IPS DF 4.7 (cell line): ENCODE measurements around the gene RALGAPA2.
"Not testable (repeated sequence)": the region's sequence is repeated elsewhere in the genome, so short reads cannot be mapped to it uniquely, and the experiment has no call there.

Source experiments
- DNase-seq: peaks from one replicate; pipeline ENCODE4 v3.0.0-alpha.2; 2013; ENCODE audit warnings: low spot score; ENCODE audit errors: extremely low read depth

RALGAPA2 gene

DNA sequence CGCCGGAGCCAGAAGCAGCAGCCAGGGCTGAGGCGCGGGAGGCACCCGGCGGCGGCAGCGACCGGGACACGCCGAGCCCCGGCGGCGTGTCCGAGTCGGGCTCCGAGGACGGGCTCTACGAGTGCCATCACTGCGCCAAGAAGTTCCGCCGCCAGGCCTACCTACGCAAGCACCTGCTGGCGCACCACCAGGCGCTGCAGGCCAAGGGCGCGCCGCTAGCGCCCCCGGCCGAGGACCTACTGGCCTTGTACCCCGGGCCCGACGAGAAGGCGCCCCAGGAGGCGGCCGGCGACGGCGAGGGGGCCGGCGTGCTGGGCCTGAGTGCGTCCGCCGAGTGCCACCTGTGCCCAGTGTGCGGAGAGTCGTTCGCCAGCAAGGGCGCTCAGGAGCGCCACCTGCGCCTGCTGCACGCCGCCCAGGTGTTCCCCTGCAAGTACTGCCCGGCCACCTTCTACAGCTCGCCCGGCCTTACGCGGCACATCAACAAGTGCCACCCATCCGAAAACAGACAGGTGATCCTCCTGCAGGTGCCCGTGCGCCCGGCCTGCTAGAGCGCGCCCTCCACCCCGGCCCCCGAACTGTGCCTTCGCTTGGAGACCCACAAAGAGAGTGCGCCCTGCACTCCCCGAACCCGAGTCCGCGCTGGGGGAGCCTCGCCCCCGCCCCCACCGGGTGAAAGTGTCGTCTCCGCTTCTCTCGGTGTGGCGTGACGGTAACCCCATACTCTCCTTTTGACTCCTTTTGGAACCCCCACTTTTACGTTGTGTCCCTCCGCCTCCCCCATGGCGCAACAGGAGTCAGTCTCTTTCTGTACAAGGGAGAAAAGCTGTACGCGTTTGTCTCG is 343.0 kb downstream of the RALGAPA2 start:
- no peak for DNase-seq

DNA sequence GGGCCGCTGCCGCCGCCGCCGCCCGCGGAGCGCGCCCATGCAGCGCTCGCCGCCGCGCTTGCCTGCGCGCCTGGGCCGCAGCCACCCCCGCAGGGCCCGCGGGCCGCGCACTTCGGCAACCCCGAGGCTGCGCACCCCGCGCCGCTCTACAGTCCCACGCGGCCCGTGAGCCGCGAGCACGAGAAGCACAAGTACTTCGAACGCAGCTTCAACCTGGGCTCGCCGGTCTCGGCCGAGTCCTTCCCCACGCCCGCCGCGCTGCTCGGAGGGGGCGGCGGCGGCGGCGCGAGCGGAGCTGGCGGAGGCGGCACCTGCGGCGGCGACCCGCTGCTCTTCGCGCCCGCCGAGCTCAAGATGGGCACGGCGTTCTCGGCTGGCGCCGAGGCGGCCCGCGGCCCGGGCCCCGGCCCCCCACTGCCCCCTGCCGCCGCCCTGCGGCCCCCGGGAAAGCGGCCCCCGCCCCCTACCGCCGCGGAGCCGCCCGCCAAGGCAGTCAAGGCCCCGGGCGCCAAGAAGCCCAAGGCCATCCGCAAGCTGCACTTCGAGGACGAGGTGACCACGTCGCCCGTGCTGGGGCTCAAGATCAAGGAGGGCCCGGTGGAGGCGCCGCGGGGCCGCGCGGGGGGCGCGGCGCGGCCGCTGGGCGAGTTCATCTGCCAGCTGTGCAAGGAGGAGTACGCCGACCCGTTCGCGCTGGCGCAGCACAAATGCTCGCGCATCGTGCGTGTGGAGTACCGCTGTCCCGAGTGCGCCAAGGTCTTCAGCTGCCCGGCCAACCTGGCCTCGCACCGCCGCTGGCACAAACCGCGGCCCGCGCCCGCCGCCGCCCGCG is 343.8 kb downstream of the RALGAPA2 start:
- no peak for DNase-seq

- no peak for DNase-seq
Observed at GRCh38 chr20:20367575-20368417, 344.6 kb downstream of the RALGAPA2 start, which contains the start of gene INSM1. Gene INSM1 (plus strand): TSS chr20:20368104. CDS start chr20:20368268, 164 bp downstream.

- DNase-seq, result no peak
Observed at GRCh38 chr20:20366876-20367574, 345.4 kb downstream of the RALGAPA2 start.

DNA sequence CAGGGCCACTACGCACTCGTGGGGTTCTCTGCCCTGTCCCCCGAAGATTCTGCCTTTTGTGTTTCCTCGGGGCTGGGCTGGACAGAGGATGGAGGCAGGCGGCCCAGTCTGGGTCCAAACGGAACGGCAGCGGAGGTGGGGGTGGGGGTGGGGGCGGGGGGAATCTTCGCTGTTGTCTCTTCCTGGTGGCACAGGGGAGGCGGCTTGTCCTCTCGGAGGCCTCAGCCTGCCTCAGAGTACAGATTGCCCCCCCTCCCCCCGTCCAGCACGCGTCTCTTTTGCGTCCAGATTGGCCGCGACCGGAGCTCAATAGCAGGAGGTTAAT is 345.9 kb downstream of the RALGAPA2 start:
- DNase-seq, result no peak

DNA sequence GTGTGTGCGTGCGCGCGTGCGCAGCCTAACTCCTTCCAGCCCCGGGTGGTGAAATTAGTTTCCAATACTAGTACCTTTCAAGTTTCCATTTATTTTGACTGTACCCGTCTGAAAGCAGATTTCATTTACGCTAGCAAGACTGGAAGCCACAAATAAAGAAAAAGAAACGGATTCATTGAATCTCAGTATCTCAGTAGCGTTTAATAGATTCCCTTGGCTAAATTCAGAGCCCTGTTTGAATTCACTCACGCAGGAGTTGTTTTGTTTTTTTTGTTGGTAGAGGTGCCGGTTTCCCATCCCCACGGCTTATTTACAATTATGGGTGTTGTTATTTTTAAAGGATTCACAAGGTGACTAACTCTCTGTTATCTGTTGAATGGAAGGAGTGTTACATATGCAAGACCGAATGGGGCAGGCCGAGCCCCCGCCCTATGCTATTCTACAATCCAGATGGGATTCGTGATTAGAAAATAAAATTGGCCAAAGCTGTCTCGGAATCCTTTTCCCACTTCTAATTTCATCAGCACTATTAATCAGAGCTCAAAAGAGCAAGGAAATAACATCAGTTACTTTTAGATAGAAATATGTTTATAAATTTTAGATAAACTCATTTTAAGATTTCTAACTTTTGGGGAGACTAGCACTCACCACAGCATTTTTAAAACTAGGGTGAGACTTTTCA is 346.8 kb downstream of the RALGAPA2 start:
- no peak for DNase-seq

GRCh38 chr20:20364593-20365479 is 347.6 kb downstream of the RALGAPA2 start:
- no peak for DNase-seq

GRCh38 chr20:20363799-20364592 is 348.4 kb downstream of the RALGAPA2 start:
- DNase-seq, result no peak

- DNase-seq, result no peak
Observed at GRCh38 chr20:20363434-20363798, 349.0 kb downstream of the RALGAPA2 start.

DNA sequence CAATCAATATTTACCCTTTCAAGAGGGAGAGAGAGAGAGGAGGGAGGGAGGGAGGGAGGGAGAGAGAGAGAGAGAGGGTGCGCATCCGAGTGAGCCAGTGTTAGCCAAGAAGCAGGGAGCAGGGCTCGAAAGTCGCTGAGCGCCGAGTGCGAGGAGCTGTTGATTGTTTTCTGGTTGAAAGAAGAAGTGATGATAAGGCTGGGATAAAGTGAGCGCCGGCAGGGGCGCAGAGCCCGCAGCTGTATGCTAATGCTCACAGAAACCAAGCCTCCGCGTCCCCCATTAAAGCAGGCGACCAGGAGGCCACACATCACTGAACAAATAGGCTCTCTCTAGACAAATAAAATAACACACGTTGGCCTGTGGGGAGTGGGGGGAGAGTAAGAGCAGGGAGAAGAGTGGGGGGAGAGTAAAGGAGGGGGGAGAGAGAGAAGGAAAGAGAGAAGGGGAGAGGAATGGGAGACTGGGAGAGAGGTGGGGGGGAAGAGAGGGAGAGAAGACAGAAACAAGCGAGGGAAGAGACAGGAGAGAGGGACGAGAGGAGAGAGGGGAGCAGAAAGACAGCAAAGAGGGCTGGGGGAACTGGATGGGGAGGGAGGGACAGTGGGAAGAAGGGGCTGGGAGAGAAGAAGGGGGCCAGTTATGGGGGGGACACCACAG is 349.5 kb downstream of the RALGAPA2 start:
- DNase-seq, result no peak

GRCh38 chr20:20360464-20360863 is 352.0 kb downstream of the RALGAPA2 start:
- no peak for DNase-seq

GRCh38 chr20:20359628-20360027 is 352.8 kb downstream of the RALGAPA2 start:
- no peak for DNase-seq

DNA sequence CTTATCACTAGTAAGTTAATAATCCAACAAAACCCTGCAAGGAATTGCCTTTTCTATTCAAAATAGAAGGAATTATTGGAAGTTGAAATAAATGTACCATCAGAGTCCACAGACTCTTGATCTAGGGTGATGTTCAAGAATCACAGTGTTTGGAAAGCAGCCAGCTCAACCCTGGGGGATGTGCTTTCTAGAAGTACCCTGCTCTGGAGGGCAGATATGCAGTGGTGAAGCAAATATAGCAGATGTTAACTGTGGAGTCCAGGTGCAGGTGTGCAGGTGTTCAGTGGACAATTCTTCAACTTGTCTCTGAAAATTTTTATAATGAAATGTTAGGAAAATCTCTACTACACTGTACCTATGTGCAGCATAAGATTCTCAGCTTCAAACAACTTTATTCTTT is 353.6 kb downstream of the RALGAPA2 start:
- no peak for DNase-seq

DNA sequence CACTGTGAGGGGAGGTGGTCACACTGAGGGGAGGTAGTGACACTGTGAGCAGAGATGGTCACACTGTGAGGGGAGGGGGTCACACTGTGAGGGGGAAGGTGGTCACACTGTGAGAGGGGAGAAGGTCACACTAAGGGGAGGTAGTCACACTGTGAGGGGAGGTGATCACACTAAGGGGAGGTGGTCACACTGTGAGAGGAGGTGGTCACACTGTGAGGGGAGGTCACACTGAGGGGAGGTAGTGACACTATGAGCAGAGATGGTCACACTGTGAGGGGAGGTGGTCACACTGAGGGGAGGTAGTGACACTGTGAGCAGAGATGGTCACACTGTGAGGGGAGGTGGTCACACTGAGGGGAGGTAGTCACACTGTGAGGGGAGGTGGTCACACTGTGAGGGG is 356.9 kb downstream of the RALGAPA2 start:
- not testable (repeated sequence) for DNase-seq

DNA sequence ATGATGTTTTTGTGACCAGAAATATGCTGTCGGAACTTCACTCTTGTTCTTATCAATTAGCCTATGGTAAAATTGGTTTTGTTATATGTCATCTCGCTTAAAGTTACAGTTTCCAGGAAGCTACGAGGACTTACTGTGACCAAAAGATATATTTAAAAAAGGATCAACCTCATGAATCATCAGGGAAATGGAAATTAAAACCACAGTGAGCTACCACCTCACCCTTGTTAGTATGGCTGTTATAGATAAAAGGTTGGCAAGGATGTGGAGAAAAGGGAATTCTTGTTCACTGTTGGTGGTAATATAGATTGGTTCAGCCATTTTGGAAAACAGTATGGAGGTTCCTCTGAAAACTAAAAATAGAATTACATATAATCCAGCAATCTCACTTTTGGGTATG is 358.9 kb downstream of the RALGAPA2 start:
- DNase-seq, result no peak

DNA sequence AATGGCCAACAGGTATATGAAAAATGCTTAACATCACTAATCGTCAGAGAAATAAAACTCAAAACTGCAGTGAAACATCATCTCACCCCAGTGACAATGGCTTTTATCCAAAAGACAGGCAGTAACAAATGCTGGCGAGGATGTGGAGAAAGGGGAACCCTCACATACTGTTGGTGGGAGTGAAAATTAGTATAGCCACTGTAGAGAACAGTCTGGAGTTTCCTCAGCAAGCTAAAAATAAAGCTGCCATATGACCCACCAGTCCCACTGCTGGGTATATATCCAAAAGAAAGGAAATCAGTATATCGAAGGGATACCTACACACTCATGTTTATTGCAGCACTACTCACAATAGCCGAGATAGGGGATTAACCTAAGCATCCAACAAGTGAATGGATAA is 368.0 kb downstream of the RALGAPA2 start:
- DNase-seq, result no peak

DNA sequence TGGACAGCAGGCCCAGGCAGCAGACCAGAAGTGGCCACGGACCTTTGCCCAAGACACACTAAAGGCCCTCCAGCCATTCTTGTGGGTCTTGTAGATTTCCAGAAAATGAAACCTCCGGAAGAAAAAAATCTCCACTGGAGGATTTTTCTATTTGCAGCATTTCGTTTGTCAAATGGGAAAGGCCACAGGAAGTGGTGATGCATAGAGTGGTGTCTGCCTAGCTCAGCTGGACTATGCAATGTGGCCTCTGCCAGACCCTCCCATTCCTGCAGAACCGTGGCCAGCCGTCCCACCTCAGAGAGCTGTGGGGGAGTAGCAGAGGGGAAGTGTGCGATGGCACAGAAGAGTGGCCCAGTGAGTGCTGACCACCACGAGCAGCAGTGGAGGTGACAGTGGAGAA is 368.5 kb downstream of the RALGAPA2 start:
- DNase-seq, result no peak
